ENCODE measurements around the gene MYRIP. TPM values are rescaled to one million over a fixed set of nuclear protein-coding genes. Genes with fewer than 3 reads are reported as not detected.

The MYRIP gene
- total RNA-seq, 1 experiment from 2014 or later: 0.44 TPM

- RAD21 ChIA-PET (ENCODE audit: low non-redundant PET in 1 of 2, low total read pairs in 2 of 2, uncharacterized antibody in 2 of 2, unreplicated experiment in 2 of 2): no interaction called here
- DNase-seq (ENCODE audit: low read depth, low spot score) (no peak), ATAC-seq (no peak)
- no peak overlapping the region for H2AFZ ChIP-seq (ENCODE audit: low read depth, low read length, poor library complexity, severe bottlenecking)
- 0 out of 2 replicates have a peak, but pooled peaks cover under 1% of the 10 kb centered on the region for H3K27me3 ChIP-seq (ENCODE audit: insufficient read depth, low read length)
- H3K4me3 ChIP-seq (replicated peaks in 1 of 2; ENCODE audit: low read depth in 1 of 2, low read length in 2 of 2): no peak overlapping the region
- H3K79me2 ChIP-seq (ENCODE audit: insufficient read depth, low read length): no peaks in the 10 kb centered on the region
- no peaks in the 10 kb centered on the region for H3K9me3 ChIP-seq (ENCODE audit: control insufficient read depth in 1 of 2, insufficient read depth in 1 of 2, low read depth in 1 of 2, low read length in 2 of 2)
- BruUV-seq (replicated peaks): no TSS peak
- no peaks in the 10 kb centered on the region for H3K36me3 ChIP-seq (ENCODE audit: control insufficient read depth in 1 of 2, insufficient read depth in 2 of 2, low read length in 2 of 2)
- intact Hi-C loops (cut with micrococcal nuclease): no loop called here
- POLR2A ChIA-PET: no interaction called here
- no peak overlapping the region for H3K27ac ChIP-seq (ENCODE audit: low read depth, low read length)
- 0 out of 4 replicates have a peak, but pooled peaks cover 0 to 3% of the 10 kb centered on the region in 2 experiments for H3K4me1 ChIP-seq (ENCODE audit: control insufficient read depth in 1 of 2, insufficient read depth in 2 of 2, low read length in 2 of 2)
- CTCF ChIA-PET: no interaction called here
- TF ChIP-seq ELF1 (IDR thresholded peaks at IDR 0.05; ENCODE audit: borderline replicate concordance, low read depth) (no peak), ZNF274 (IDR thresholded peaks at IDR 0.05; ENCODE audit: low read depth, low read length) (no peak), CEBPB (IDR thresholded peaks at IDR 0.05; ENCODE audit: low read depth) (no peak), JUND (IDR thresholded peaks at IDR 0.05) (no peak), REST (IDR thresholded peaks at IDR 0.05; ENCODE audit: low read depth) (no peak), CTCF (IDR thresholded peaks at IDR 0.05 in 2 of 3, conservative IDR thresholded peaks at IDR 0.05 in 1 of 3; ENCODE audit: borderline replicate concordance in 1 of 3, insufficient read depth in 1 of 3, low read depth in 2 of 3, low read length in 2 of 3) (no peak), EZH2phosphoT487 (IDR thresholded peaks at IDR 0.05; ENCODE audit: borderline replicate concordance) (no peak), ZFX (IDR thresholded peaks at IDR 0.05) (no peak), SP1 (IDR thresholded peaks at IDR 0.05; ENCODE audit: low read depth) (no peak), YY1 (IDR thresholded peaks at IDR 0.05; ENCODE audit: extremely low read depth, insufficient replicate concordance, low read depth, low read length) (no peak), MAX (IDR thresholded peaks at IDR 0.05) (no peak), CBX3 (IDR thresholded peaks at IDR 0.05; ENCODE audit: low read depth) (no peak), POLR2AphosphoS5 (IDR thresholded peaks at IDR 0.05; ENCODE audit: low read depth, low read length) (no peak), ZBTB33 (IDR thresholded peaks at IDR 0.05; ENCODE audit: extremely low read depth, insufficient replicate concordance, low read length) (no peak), FOSL1 (IDR thresholded peaks at IDR 0.05; ENCODE audit: low read depth) (no peak), RAD21 (IDR thresholded peaks at IDR 0.05; ENCODE audit: low read depth) (no peak), SRF (IDR thresholded peaks at IDR 0.05; ENCODE audit: low read depth) (no peak), EZH2 (IDR thresholded peaks at IDR 0.05) (no peak), POLR2A (IDR thresholded peaks at IDR 0.05; ENCODE audit: borderline replicate concordance, extremely low read depth, insufficient read depth, insufficient read length) (no peak)
- H4K20me1 ChIP-seq (ENCODE audit: insufficient read depth): no peaks in the 10 kb centered on the region
- no peak overlapping the region for H3K4me2 ChIP-seq (ENCODE audit: low read length)
- no peak overlapping the region for H3K9ac ChIP-seq (ENCODE audit: low read length)
- H3K9me2 ChIP-seq (ENCODE audit: insufficient read depth): no peaks in the 10 kb centered on the region
Measured at GRCh38 chr3:40215015-40215414, 405.6 kb downstream of the MYRIP start.

Measured in HCT116 (cell line).